Dermis blood vessel endothelial cell (primary cell): Measurements from ENCODE around the gene DNMT3A. TPM values are rescaled to one million over a fixed set of nuclear protein-coding genes. Genes with fewer than 3 reads are reported as not detected.
A peak's percentile ranks its signal among the peaks of the same experiment; 100 is the strongest.

Experiments
- DNase-seq: peaks from one replicate; pipeline ENCODE4 v3.0.0; 2010
- total RNA-seq: library from RNA; depleted of rRNA; stranded (reverse); fragments of >200 nt; gene quantifications from 2 replicates; pipeline ENCODE4 v1.2.3, GENCODE V29; 2014

DNMT3A gene
- total RNA-seq, 1 donor from 2014 or later: 31.0 TPM

GRCh38 chr2:25324251-25324650 is 17.5 kb downstream of the DNMT3A start:
- DNase-seq: no peak

GRCh38 chr2:25323610-25324189 is 18.0 kb downstream of the DNMT3A start:
- DNase-seq: no peak

- DNase-seq: no peak
These were observed 18.6 kb downstream of the DNMT3A start for GRCh38 chr2:25323042-25323514.

GRCh38 chr2:25322312-25322711 is 19.4 kb downstream of the DNMT3A start:
- no peak for DNase-seq

GRCh38 chr2:25320077-25320476 is 21.6 kb downstream of the DNMT3A start:
- no peak for DNase-seq

GRCh38 chr2:25316101-25316500 is 25.6 kb downstream of the DNMT3A start:
- no peak for DNase-seq

GRCh38 chr2:25315316-25315680 is 26.4 kb downstream of the DNMT3A start:
- no peak for DNase-seq

- DNase-seq: peak; percentile 67
These were observed 27.0 kb downstream of the DNMT3A start for GRCh38 chr2:25314514-25315315.

GRCh38 chr2:25313711-25314513 is 27.8 kb downstream of the DNMT3A start:
- DNase-seq: no peak

GRCh38 chr2:25312958-25313710 is 28.6 kb downstream of the DNMT3A start:
- no peak for DNase-seq

GRCh38 chr2:25311865-25312575 is 29.7 kb downstream of the DNMT3A start:
- no peak for DNase-seq

GRCh38 chr2:25310965-25311864 is 30.5 kb downstream of the DNMT3A start:
- no peak for DNase-seq

- no peak for DNase-seq
These were observed 31.1 kb downstream of the DNMT3A start for GRCh38 chr2:25310709-25310964.

- peak; percentile 85 for DNase-seq
These were observed 32.3 kb downstream of the DNMT3A start for GRCh38 chr2:25309402-25309801.

- DNase-seq: no peak
These were observed 33.1 kb downstream of the DNMT3A start for GRCh38 chr2:25308599-25308998.

- no peak for DNase-seq
These were observed 33.7 kb downstream of the DNMT3A start for GRCh38 chr2:25307949-25308557.

GRCh38 chr2:25306777-25307368 is 34.9 kb downstream of the DNMT3A start:
- DNase-seq: no peak

- no peak for DNase-seq
These were observed 36.0 kb downstream of the DNMT3A start for GRCh38 chr2:25305775-25306174.

- no peak for DNase-seq
These were observed 36.7 kb downstream of the DNMT3A start for GRCh38 chr2:25304826-25305596.

- DNase-seq: no peak
These were observed 37.4 kb downstream of the DNMT3A start for GRCh38 chr2:25304321-25304720.
